Measurements from ENCODE around the gene IGDCC3. TPM values are rescaled to one million over a fixed set of nuclear protein-coding genes. Genes with fewer than 3 reads are reported as not detected.

The IGDCC3 gene
- total and polyA plus RNA-seq, 2 of the 8 experiments (the other 6 are each of a cell fraction or from before 2014, with no cell fraction given): 26.8 to 45.7 TPM

- Histone ChIP-seq H2BK5ac (ENCODE audit: low read depth, low read length) (no peak overlapping the region; the same call in 1 of the 2 replicates), H3K36me3 (ENCODE audit: control insufficient read depth in 2 of 4, insufficient read depth in 4 of 4, low read length in 3 of 4) (peaks cover 0 to 4% (median 0%) of the 10 kb centered on the region in 4 experiments; a peak in 2 of 8 replicates), H3K9ac (replicated peaks in 1 of 4; ENCODE audit: extremely low read depth in 1 of 4, low read depth in 3 of 4, low read length in 3 of 4) (no peak overlapping the region), H2BK12ac (ENCODE audit: low read depth, low read length) (peak overlapping the region; percentile 77; the same call in 1 of the 2 replicates), H3K79me1 (ENCODE audit: low read depth, low read length) (no peaks in the 10 kb centered on the region), H3K9me3 (ENCODE audit: insufficient read depth in 2 of 2, low read depth in 1 of 2, low read length in 1 of 2) (no peaks in the 10 kb centered on the region), H3K4ac (replicated peaks; ENCODE audit: insufficient read length, low read depth, low read length) (no peak overlapping the region), H3K4me3 (ENCODE audit: extremely low read depth in 1 of 4, insufficient read depth in 2 of 4, low read depth in 3 of 4, low read length in 4 of 4) (no peak overlapping the region), H3K18ac (ENCODE audit: extremely low read depth, low read length) (no peak overlapping the region), H2BK120ac (replicated peaks; ENCODE audit: low read depth, low read length) (no peak overlapping the region), H3K23me2 (ENCODE audit: low read depth, low read length) (peaks cover 10% of the 10 kb centered on the region; the same call in 1 of the 2 replicates), H3K4me1 (replicated peaks in 1 of 4; ENCODE audit: control insufficient read depth in 3 of 4, insufficient read depth in 4 of 4, low read length in 3 of 4) (peaks cover 5 to 31% (median 13%) of the 10 kb centered on the region in 4 experiments), H2AK5ac (ENCODE audit: low read depth, low read length) (no peak overlapping the region; the same call in 1 of the 2 replicates), H3K4me2 (ENCODE audit: insufficient read depth in 1 of 2, low read depth in 2 of 2, low read length in 2 of 2) (no peak overlapping the region), H3K14ac (ENCODE audit: insufficient read length) (no peak overlapping the region), H3K23ac (ENCODE audit: insufficient read length) (no peak overlapping the region), H3K27ac (ENCODE audit: low read depth, low read length) (no peak overlapping the region), H4K91ac (replicated peaks; ENCODE audit: insufficient read length, low read length) (no peak overlapping the region), H4K5ac (ENCODE audit: insufficient read length, low read depth, low read length) (no peak overlapping the region), H3K56ac (replicated peaks; ENCODE audit: insufficient read length, low read depth, low read length) (no peak overlapping the region), H2AFZ (ENCODE audit: low read length) (no peak overlapping the region), H3K79me2 (ENCODE audit: control insufficient read depth in 1 of 2, insufficient read depth in 2 of 2, low read length in 2 of 2) (peaks cover 0 to 9% of the 10 kb centered on the region in 2 experiments; a peak in 1 of 4 replicates), H3K27me3 (replicated peaks in 1 of 4; ENCODE audit: control insufficient read depth in 3 of 4, extremely low read depth in 1 of 4, insufficient read depth in 3 of 4, low read length in 3 of 4) (peaks cover 0 to 20% (median 10%) of the 10 kb centered on the region in 4 experiments; a peak in 5 of 7 replicates), H4K8ac (ENCODE audit: extremely low read depth, insufficient read depth, low read length) (no peak overlapping the region), H2BK20ac (ENCODE audit: low read length) (peak overlapping the region; percentile 82; the same call in 1 of the 2 replicates), H4K20me1 (replicated peaks in 1 of 2; ENCODE audit: control insufficient read depth in 1 of 2, insufficient read depth in 2 of 2, low read length in 2 of 2) (peaks cover 0 to 8% of the 10 kb centered on the region in 2 experiments), H2BK15ac (ENCODE audit: low read length) (no peak overlapping the region)
- DNase-seq (ENCODE audit: low read depth in 1 of 2, low spot score in 2 of 2): no peak
- ChIA-PET POLR2A (ENCODE audit: partially characterized antibody) (interaction anchor here (2.2 to 5.2 kb wide), 5 partner anchors 11 to 76 kb away, joined by 7 to 59 read pairs (median 42); partner anchors contain the start of gene RNU5B-1), CTCF (ENCODE audit: partially characterized antibody) (interaction anchor here (0.7 to 18.3 kb wide), 11 partner anchors 10 to 109 kb away, joined by 3 to 547 read pairs (median 5); partner anchors contain the start of gene RNU5B-1)
- 76% methylated on average over 2 of the region's 2 CpGs; no CpG with 5 or more reads in 1 of the 2 experiments for WGBS, 2 experiments (ENCODE audit: extremely low coverage in 1 of 2, insufficient coverage in 1 of 2, insufficient read length in 1 of 2, insufficient replicate concordance in 2 of 2, low coverage in 1 of 2, low lambda C conversion rate in 2 of 2, missing lambda C conversion rate in 1 of 2)
- no peak for FAIRE-seq
- TF ChIP-seq KDM4A (IDR thresholded peaks at IDR 0.05; ENCODE audit: low read depth, low read length, severe bottlenecking): no peak
- no peak for TF ChIP-seq CEBPB (IDR thresholded peaks at IDR 0.05; ENCODE audit: low read depth, low read length)
- no peak for TF ChIP-seq RBBP5 (IDR thresholded peaks at IDR 0.05; ENCODE audit: borderline replicate concordance, low read depth, low read length)
- no peak for TF ChIP-seq PHF8 (conservative IDR thresholded peaks at IDR 0.05; ENCODE audit: low read depth, low read length)
- TF ChIP-seq ZNF274 (IDR thresholded peaks at IDR 0.05; ENCODE audit: borderline replicate concordance, extremely low read depth, low read length): no peak
- TF ChIP-seq SP4 (IDR thresholded peaks at IDR 0.05; ENCODE audit: low read length): no peak
- TF ChIP-seq ASH2L (IDR thresholded peaks at IDR 0.05; ENCODE audit: low read length): no peak
- no peak for TF ChIP-seq CHD1 (IDR thresholded peaks at IDR 0.05; ENCODE audit: low read depth, low read length)
- TF ChIP-seq SP2 (IDR thresholded peaks at IDR 0.05; ENCODE audit: low read length): no peak
- TF ChIP-seq, protein P1, sequence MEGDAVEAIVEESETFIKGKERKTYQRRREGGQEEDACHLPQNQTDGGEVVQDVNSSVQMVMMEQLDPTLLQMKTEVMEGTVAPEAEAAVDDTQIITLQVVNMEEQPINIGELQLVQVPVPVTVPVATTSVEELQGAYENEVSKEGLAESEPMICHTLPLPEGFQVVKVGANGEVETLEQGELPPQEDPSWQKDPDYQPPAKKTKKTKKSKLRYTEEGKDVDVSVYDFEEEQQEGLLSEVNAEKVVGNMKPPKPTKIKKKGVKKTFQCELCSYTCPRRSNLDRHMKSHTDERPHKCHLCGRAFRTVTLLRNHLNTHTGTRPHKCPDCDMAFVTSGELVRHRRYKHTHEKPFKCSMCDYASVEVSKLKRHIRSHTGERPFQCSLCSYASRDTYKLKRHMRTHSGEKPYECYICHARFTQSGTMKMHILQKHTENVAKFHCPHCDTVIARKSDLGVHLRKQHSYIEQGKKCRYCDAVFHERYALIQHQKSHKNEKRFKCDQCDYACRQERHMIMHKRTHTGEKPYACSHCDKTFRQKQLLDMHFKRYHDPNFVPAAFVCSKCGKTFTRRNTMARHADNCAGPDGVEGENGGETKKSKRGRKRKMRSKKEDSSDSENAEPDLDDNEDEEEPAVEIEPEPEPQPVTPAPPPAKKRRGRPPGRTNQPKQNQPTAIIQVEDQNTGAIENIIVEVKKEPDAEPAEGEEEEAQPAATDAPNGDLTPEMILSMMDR (IDR thresholded peaks at IDR 0.05; ENCODE audit: control extremely low read depth in 1 of 3, insufficient read depth in 1 of 3, low read depth in 1 of 3, low read length in 3 of 3): no peak
- no peak for TF ChIP-seq NRF1 (IDR thresholded peaks at IDR 0.05; ENCODE audit: low read depth, low read length)
Measured at GRCh38 chr15:65379986-65380385, 2.2 kb upstream of the IGDCC3 start.

Data from H1 (cell line).